LNCAP (cell line): ENCODE data around the gene LIPC.

Experiments
- CTCF ChIP-seq: fragments of 450-650 bp; IDR thresholded peaks from 2 replicates; pipeline ENCODE4 v1.5.1; 2017; ENCODE audit warnings: mild to moderate bottlenecking

The LIPC gene

GRCh38 chr15:58469432-58470353 is 37.9 kb downstream of the LIPC start:
- no peak for TF ChIP-seq CTCF

GRCh38 chr15:58471348-58471747 is 39.6 kb downstream of the LIPC start:
- TF ChIP-seq CTCF, result no peak

- no peak for TF ChIP-seq CTCF
These were observed 40.4 kb downstream of the LIPC start for GRCh38 chr15:58472221-58472620.

- no peak for TF ChIP-seq CTCF
These were observed 41.2 kb downstream of the LIPC start for GRCh38 chr15:58472821-58473581.

GRCh38 chr15:58473724-58474123 is 41.9 kb downstream of the LIPC start:
- TF ChIP-seq CTCF, result no peak

- no peak for TF ChIP-seq CTCF
These were observed 43.0 kb downstream of the LIPC start for GRCh38 chr15:58474741-58475323.

GRCh38 chr15:58475573-58476524 is 44.1 kb downstream of the LIPC start:
- TF ChIP-seq CTCF, result no peak
